IMR-90 (cell line): ENCODE results near the gene C22orf39. TPM values are rescaled to one million over a fixed set of nuclear protein-coding genes. Genes with fewer than 3 reads are reported as not detected.
A peak's percentile ranks its signal among the peaks of the same experiment; 100 is the strongest.

ENCODE experiments used
- ATAC-seq: fragments of 200-7000 bp; cut with Tn5 transposase; 2 replicates; pipeline ENCODE4 v1.9.1; 2020; ENCODE audit warnings: low read depth, mild to moderate bottlenecking, moderate library complexity
- BruUV-seq: library from RNA; stranded (reverse); fragments of 400-500 nt; replicated peaks from 2 replicates; lab custom pipeline; 2021; lab: Mats Ljungman, UMichigan
- CTCF ChIA-PET: fragments of 300-600 bp; formaldehyde crosslinking; extraction: SDS; loops from one replicate; lab custom pipeline; 2021; ENCODE audit warnings: antibody characterized with exemption; lab: Yijun Ruan, JAX
- POLR2A ChIA-PET: fragments of 300-600 bp; sonication (Branson Sonifier 250); formaldehyde crosslinking; loops from one replicate; lab custom pipeline; 2022; ENCODE audit warnings: antibody characterized with exemption; ENCODE audit not compliant: unreplicated experiment; lab: Charles Lee
- DNase-seq: peaks from one replicate; pipeline ENCODE4 v3.0.0; 2013
- H2AFZ ChIP-seq: replicated peaks from 2 replicates; pipeline ENCODE3; 2013; ENCODE audit warnings: low read length, mild to moderate bottlenecking; ENCODE audit not compliant: poor library complexity
- H2AK5ac ChIP-seq: 2 replicates; pipeline ENCODE4 v1.6.1; 2013; ENCODE audit warnings: low read depth, low read length, inconsistent platforms
- H2AK9ac ChIP-seq: replicated peaks from 2 replicates; pipeline ENCODE3; 2013; ENCODE audit warnings: mild to moderate bottlenecking, low read depth, low read length, moderate library complexity; ENCODE audit not compliant: poor library complexity
- H2BK120ac ChIP-seq: 2 replicates; pipeline ENCODE4 v1.6.1; 2013; ENCODE audit warnings: low read depth, low read length, inconsistent platforms
- H2BK15ac ChIP-seq: 3 replicates; pipeline ENCODE4 v1.6.1; 2013; ENCODE audit warnings: low read depth, low read length, inconsistent platforms
- H2BK20ac ChIP-seq: 2 replicates; pipeline ENCODE4 v1.6.1; 2013; ENCODE audit warnings: low read depth, mild to moderate bottlenecking, inconsistent platforms, low read length, moderate library complexity
- H2BK5ac ChIP-seq: 2 replicates; pipeline ENCODE4 v1.6.1; 2013; ENCODE audit warnings: mild to moderate bottlenecking, low read depth, low read length, inconsistent platforms; ENCODE audit not compliant: poor library complexity, severe bottlenecking
- H3K14ac ChIP-seq: replicated peaks from 2 replicates; pipeline ENCODE4 v1.6.1; 2013; ENCODE audit warnings: low read depth, low read length, inconsistent platforms
- H3K18ac ChIP-seq: 2 replicates; pipeline ENCODE4 v1.6.1; 2013; ENCODE audit warnings: low read depth, low read length, control low read depth
- H3K23ac ChIP-seq: 2 replicates; pipeline ENCODE4 v1.6.1; 2013; ENCODE audit warnings: low read depth, low read length, inconsistent platforms
- H3K27ac ChIP-seq: 2 replicates; pipeline ENCODE4 v1.5.1; 2013; ENCODE audit warnings: mild to moderate bottlenecking, control low read depth, low read length; ENCODE audit not compliant: insufficient read depth
- H3K27me3 ChIP-seq: 2 replicates; pipeline ENCODE4 v1.6.1; 2013; ENCODE audit warnings: low read length; ENCODE audit not compliant: control insufficient read depth, insufficient read depth
- H3K36me3 ChIP-seq: 2 replicates; pipeline ENCODE4 v1.6.1; 2013; ENCODE audit warnings: low read length, mixed read lengths; ENCODE audit not compliant: control insufficient read depth, insufficient read depth
- H3K4ac ChIP-seq: 2 replicates; pipeline ENCODE4 v1.6.1; 2013; ENCODE audit warnings: low read depth, low read length, inconsistent platforms
- H3K4me1 ChIP-seq: 2 replicates; pipeline ENCODE4 v1.6.1; 2013; ENCODE audit warnings: low read length, mixed read lengths; ENCODE audit not compliant: control insufficient read depth, insufficient read depth
- H3K4me2 ChIP-seq: 2 replicates; pipeline ENCODE4 v1.6.1; 2013; ENCODE audit warnings: low read depth, mild to moderate bottlenecking, control low read depth, low read length, moderate library complexity
- H3K4me3 ChIP-seq: 2 replicates; pipeline ENCODE4 v1.5.1; 2013; ENCODE audit warnings: low read depth, mild to moderate bottlenecking, control low read depth, low read length, moderate library complexity; ENCODE audit not compliant: insufficient read depth
- H3K56ac ChIP-seq: 2 replicates; pipeline ENCODE4 v1.6.1; 2013; ENCODE audit warnings: low read length, inconsistent platforms; ENCODE audit not compliant: insufficient read depth; ENCODE audit errors: extremely low read depth
- H3K79me1 ChIP-seq, 2 experiments: 2 replicates each; pipeline ENCODE4 v1.6.1; 2013; ENCODE audit warnings: low read length in 2 of 2, inconsistent platforms in 1 of 2, low read depth in 1 of 2
- H3K9ac ChIP-seq: 2 replicates; pipeline ENCODE4 v1.6.1; 2013; ENCODE audit warnings: low read depth, low read length, control low read depth
- H3K9me1 ChIP-seq: 2 replicates; pipeline ENCODE4 v1.6.1; 2013; ENCODE audit warnings: low read length, inconsistent platforms; ENCODE audit not compliant: insufficient read depth
- H3K9me3 ChIP-seq: 2 replicates; pipeline ENCODE4 v1.6.1; 2013; ENCODE audit warnings: low read length; ENCODE audit not compliant: control insufficient read depth, insufficient read depth
- H4K20me1 ChIP-seq: 2 replicates; pipeline ENCODE4 v1.6.1; 2013; ENCODE audit warnings: low read length, inconsistent platforms; ENCODE audit not compliant: insufficient read depth
- H4K5ac ChIP-seq: 2 replicates; pipeline ENCODE4 v1.6.1; 2013; ENCODE audit warnings: mild to moderate bottlenecking, low read depth, low read length, control low read depth
- H4K8ac ChIP-seq, 2 experiments: 2 replicates each; pipeline ENCODE4 v1.6.1; 2013; ENCODE audit warnings: low read depth in 2 of 2, low read length in 2 of 2, control low read depth in 1 of 2, inconsistent platforms in 1 of 2
- H4K91ac ChIP-seq: 2 replicates; pipeline ENCODE4 v1.6.1; 2013; ENCODE audit warnings: low read depth, low read length, inconsistent platforms; ENCODE audit not compliant: insufficient read depth
- CTCF ChIP-seq: conservative IDR thresholded peaks from 2 replicates; pipeline ENCODE4 v1.5.1; 2012; ENCODE audit warnings: mild to moderate bottlenecking, low read depth, low read length, improper control_type of control experiment
- RFX5 ChIP-seq: IDR thresholded peaks from 2 replicates; pipeline ENCODE4 v1.8.0; 2012; ENCODE audit warnings: low read depth, mild to moderate bottlenecking, low read length, moderate library complexity
- WGBS, 2 experiments: methylation state at CpG; one replicate each; pipeline versions ENCODE4 v1.1.5 to v1.1.7; 2013; ENCODE audit warnings: missing lambda C conversion rate in 2 of 2; ENCODE audit not compliant: insufficient read length in 1 of 2; ENCODE audit errors: extremely low coverage in 2 of 2; 5-methylcytosine and 5-hydroxymethylcytosine counted together
- dilution Hi-C: fragments of 300-500 bp; cut with HindIII; formaldehyde crosslinking; loops from one replicate; pipeline ENCODE4 v1.14.3; 2018; ENCODE audit warnings: low sequenced_read_pairs; ENCODE audit not compliant: unreplicated experiment
- in situ Hi-C: fragments of 300-500 bp; cut with MboI; formaldehyde crosslinking; loops from 3 replicates; pipeline ENCODE4 v1.14.3; 2019; ENCODE audit warnings: low sequenced_read_pairs, inconsistent platforms, mixed read lengths
- intact Hi-C: fragments of 100-400 bp; cut with micrococcal nuclease; formaldehyde crosslinking; loops from 2 replicates; pipeline ENCODE4 v1.10.0; 2022
- polyA plus RNA-seq, 3 experiments: library from polyadenylated mRNA; depleted of rRNA; stranded (reverse); fragments of >200 nt; gene quantifications; 2 replicates each; pipeline ENCODE4 v1.2.3, GENCODE V29; 2012; ENCODE audit warnings: low replicate concordance in 1 of 3
- total RNA-seq: library from RNA; depleted of rRNA; stranded (reverse); fragments of >200 nt; gene quantifications from 2 replicates; pipeline ENCODE4 v1.2.3, GENCODE V29; 2012

C22orf39 gene
- total and polyA plus RNA-seq, 2 of the 4 experiments (the other 2 are of a cell fraction) = 8.2 to 8.9 TPM

GRCh38 chr22:19488884-19489843 lies 41.7 kb upstream of the C22orf39 start:
- in situ Hi-C loops = no loop called here
- H4K5ac ChIP-seq = no peak overlapping the region
- no peak overlapping the region for H2BK120ac ChIP-seq
- peaks cover 0 to 5% of the 10 kb centered on the region in 2 experiments; a peak in 2 of 4 replicates for H3K79me1 ChIP-seq
- no peak overlapping the region for H2BK20ac ChIP-seq
- H3K9me3 ChIP-seq = no peaks in the 10 kb centered on the region
- no peak overlapping the region for H4K8ac ChIP-seq
- ATAC-seq (peak; percentile 87), DNase-seq (peak; percentile 23)
- H3K4me1 ChIP-seq = no peaks in the 10 kb centered on the region
- ChIA-PET CTCF (no interaction called here), POLR2A (no interaction called here)
- no peaks in the 10 kb centered on the region for H4K20me1 ChIP-seq
- H3K9ac ChIP-seq = no peak overlapping the region
- H3K27ac ChIP-seq = no peak overlapping the region
- intact Hi-C loops = no loop called here
- H3K9me1 ChIP-seq = peaks cover 3% of the 10 kb centered on the region; the same call in 1 of the 2 replicates
- H3K27me3 ChIP-seq = no peaks in the 10 kb centered on the region
- no TSS peak for BruUV-seq
- H3K4ac ChIP-seq = no peak overlapping the region
- H4K91ac ChIP-seq = no peak overlapping the region
- TF ChIP-seq RFX5 (no peak), CTCF (peak; percentile 12; the same call in 1 of the 2 replicates)
- no peak overlapping the region for H3K4me2 ChIP-seq
- H3K4me3 ChIP-seq = no peak overlapping the region
- H3K36me3 ChIP-seq = no peaks in the 10 kb centered on the region; the same call in 1 of the 2 replicates
- H3K56ac ChIP-seq = no peak overlapping the region
- no peak overlapping the region for H2AK9ac ChIP-seq
- no peak overlapping the region for H3K14ac ChIP-seq
- no peak overlapping the region for H2AFZ ChIP-seq
- dilution Hi-C loops = no loop called here
- no peak overlapping the region for H3K23ac ChIP-seq
- H2BK15ac ChIP-seq = no peak overlapping the region
- no peak overlapping the region for H2AK5ac ChIP-seq
- no CpG with 5 or more reads among the region's 7 CpGs for WGBS, 2 experiments
- H2BK5ac ChIP-seq = no peak overlapping the region
- no peak overlapping the region for H3K18ac ChIP-seq
